ENCODE data around the gene E2F3.

E2F3 gene

GRCh38 chr6:20401205-20402091 is at the start of gene E2F3:
Gene E2F3, plus strand, starts transcription at chr6:20401879. Its CDS starts 354 bp downstream, at chr6:20402233.
- in situ Hi-C loops (cut with MboI; ENCODE audit: low sequenced_read_pairs) = no loop called here

- in situ Hi-C loops (cut with MboI; ENCODE audit: low sequenced_read_pairs) = no loop called here
These were observed 49.3 kb upstream of the E2F3 start for GRCh38 chr6:20352346-20352745.

GRCh38 chr6:20353134-20353533 is 48.5 kb upstream of the E2F3 start:
- in situ Hi-C loops (cut with MboI; ENCODE audit: low sequenced_read_pairs) = no loop called here

GRCh38 chr6:20354366-20354765 is 47.3 kb upstream of the E2F3 start:
- in situ Hi-C loops (cut with MboI; ENCODE audit: low sequenced_read_pairs) = no loop called here

- in situ Hi-C loops (cut with MboI; ENCODE audit: low sequenced_read_pairs) = no loop called here
These were observed 41.1 kb upstream of the E2F3 start for GRCh38 chr6:20360471-20361119.

- in situ Hi-C loops (cut with MboI; ENCODE audit: low sequenced_read_pairs) = no loop called here
These were observed 39.1 kb upstream of the E2F3 start for GRCh38 chr6:20362623-20363022.

- in situ Hi-C loops (cut with MboI; ENCODE audit: low sequenced_read_pairs) = no loop called here
These were observed 37.4 kb upstream of the E2F3 start for GRCh38 chr6:20364327-20364726.

GRCh38 chr6:20365456-20365855 is 36.2 kb upstream of the E2F3 start:
- in situ Hi-C loops (cut with MboI; ENCODE audit: low sequenced_read_pairs) = no loop called here

GRCh38 chr6:20366082-20366830 is 35.4 kb upstream of the E2F3 start:
- in situ Hi-C loops (cut with MboI; ENCODE audit: low sequenced_read_pairs) = no loop called here

GRCh38 chr6:20367743-20368485 is 33.8 kb upstream of the E2F3 start:
- in situ Hi-C loops (cut with MboI; ENCODE audit: low sequenced_read_pairs) = no loop called here

GRCh38 chr6:20370393-20370792 is 31.3 kb upstream of the E2F3 start:
- in situ Hi-C loops (cut with MboI; ENCODE audit: low sequenced_read_pairs) = no loop called here

- in situ Hi-C loops (cut with MboI; ENCODE audit: low sequenced_read_pairs) = no loop called here
These were observed 30.9 kb upstream of the E2F3 start for GRCh38 chr6:20370801-20371200.

- in situ Hi-C loops (cut with MboI; ENCODE audit: low sequenced_read_pairs) = no loop called here
These were observed 26.2 kb upstream of the E2F3 start for GRCh38 chr6:20375436-20375835.

GRCh38 chr6:20377623-20378265 is 23.9 kb upstream of the E2F3 start:
- in situ Hi-C loops (cut with MboI; ENCODE audit: low sequenced_read_pairs) = no loop called here

GRCh38 chr6:20379231-20379630 is 22.4 kb upstream of the E2F3 start:
- in situ Hi-C loops (cut with MboI; ENCODE audit: low sequenced_read_pairs) = no loop called here

- in situ Hi-C loops (cut with MboI; ENCODE audit: low sequenced_read_pairs) = no loop called here
These were observed 15.5 kb upstream of the E2F3 start for GRCh38 chr6:20386218-20386617.

- in situ Hi-C loops (cut with MboI; ENCODE audit: low sequenced_read_pairs) = no loop called here
These were observed 12.6 kb upstream of the E2F3 start for GRCh38 chr6:20389066-20389465.

- in situ Hi-C loops (cut with MboI; ENCODE audit: low sequenced_read_pairs) = no loop called here
These were observed 8.4 kb upstream of the E2F3 start for GRCh38 chr6:20393297-20393696.

GRCh38 chr6:20399518-20399917 is 2.2 kb upstream of the E2F3 start:
- in situ Hi-C loops (cut with MboI; ENCODE audit: low sequenced_read_pairs) = no loop called here

GRCh38 chr6:20400456-20401204 is 1.0 kb upstream of the E2F3 start:
- in situ Hi-C loops (cut with MboI; ENCODE audit: low sequenced_read_pairs) = no loop called here

Data from HL-60/S4 (cell line).